Medulla oblongata (tissue), 1 donor: ENCODE results near the gene SPATA16.
"Not testable (repeated sequence)": the region's sequence is repeated elsewhere in the genome, so short reads cannot be mapped to it uniquely, and the experiment has no call there.

ENCODE experiments used
- DNase-seq: peaks from one replicate; pipeline ENCODE4 v3.0.0-alpha.2; 2015; ENCODE audit errors: extremely low spot score

SPATA16 gene, protein sequence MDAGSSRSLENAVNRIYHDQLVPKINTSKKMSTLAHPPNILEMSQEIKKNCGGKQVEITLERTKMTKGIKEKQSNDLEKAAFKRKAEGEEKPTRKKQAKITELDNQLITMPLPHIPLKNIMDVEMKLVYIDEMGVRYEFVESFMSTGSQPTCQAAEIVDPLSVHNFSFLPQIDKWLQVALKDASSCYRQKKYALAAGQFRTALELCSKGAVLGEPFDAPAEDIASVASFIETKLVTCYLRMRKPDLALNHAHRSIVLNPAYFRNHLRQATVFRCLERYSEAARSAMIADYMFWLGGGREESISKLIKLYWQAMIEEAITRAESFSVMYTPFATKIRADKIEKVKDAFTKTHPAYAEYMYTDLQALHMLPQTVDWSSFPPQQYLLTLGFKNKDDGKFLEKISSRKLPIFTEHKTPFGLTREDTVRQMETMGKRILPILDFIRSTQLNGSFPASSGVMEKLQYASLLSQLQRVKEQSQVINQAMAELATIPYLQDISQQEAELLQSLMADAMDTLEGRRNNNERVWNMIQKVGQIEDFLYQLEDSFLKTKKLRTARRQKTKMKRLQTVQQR

DNA sequence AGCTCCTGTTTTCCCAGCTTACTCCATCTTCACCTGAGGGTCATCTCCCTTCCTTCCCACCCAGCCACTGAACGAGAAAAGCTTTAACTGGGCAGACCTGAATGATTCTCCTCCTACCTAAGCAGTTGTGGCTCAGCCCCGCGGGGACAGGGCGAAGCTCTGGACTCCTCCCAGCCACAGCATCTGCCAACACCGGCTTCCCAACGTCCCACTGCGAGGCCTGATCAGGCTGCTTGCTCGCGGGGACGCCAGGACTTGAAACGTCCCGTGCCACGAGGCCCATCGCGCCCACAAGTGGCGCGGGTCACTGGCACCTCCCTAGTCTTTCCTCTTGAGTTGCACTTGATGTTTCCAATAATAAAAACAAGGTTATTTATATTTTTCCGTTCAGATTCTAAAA lies at the start of gene SPATA16:
Gene SPATA16 (minus strand): TSS at position 250 of the 400 bp plus-strand sequence. CDS start 23,504 bp downstream, outside the sequence.
- no peak for DNase-seq

DNA sequence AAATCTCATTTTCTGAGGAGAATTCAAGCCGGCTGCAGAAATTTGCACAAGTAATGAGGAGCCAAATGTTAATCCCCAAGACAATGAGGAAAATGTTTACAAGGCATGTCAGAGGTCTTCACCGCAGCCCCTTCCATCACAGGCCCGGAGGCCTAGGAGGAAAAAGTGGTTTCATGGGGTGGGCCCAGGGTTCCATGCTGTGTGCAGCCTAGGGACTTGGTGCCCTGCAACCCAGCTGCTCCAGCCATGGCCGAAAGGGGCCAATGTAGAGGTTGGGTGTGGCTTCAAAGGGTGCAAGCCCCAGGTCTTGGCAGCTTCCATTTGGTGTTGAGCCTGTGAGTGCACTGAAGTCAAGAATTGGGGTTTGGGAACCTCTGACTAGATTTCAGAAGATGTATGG lies 42.0 kb upstream of the SPATA16 start:
- DNase-seq: not testable (repeated sequence)

DNA sequence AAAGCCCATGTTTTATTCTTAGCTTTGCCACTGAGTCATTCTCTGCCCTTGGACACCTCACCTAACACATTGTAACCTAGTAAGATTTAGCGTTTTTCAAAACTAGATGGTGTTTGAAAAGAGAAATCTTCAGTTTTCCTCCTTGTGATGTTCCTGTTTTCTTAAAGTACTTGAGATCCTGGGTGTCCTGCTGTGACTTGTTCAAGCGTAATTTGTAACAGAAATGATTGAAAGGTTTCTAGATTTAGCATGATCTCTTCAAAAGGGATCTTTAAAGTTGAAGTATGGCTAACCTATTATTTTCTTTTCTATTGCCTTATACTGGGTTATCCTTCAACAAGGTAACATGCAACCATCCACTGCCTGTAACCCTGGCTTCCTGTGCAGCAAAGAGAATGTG lies 32.6 kb upstream of the SPATA16 start:
- DNase-seq: no peak

DNA sequence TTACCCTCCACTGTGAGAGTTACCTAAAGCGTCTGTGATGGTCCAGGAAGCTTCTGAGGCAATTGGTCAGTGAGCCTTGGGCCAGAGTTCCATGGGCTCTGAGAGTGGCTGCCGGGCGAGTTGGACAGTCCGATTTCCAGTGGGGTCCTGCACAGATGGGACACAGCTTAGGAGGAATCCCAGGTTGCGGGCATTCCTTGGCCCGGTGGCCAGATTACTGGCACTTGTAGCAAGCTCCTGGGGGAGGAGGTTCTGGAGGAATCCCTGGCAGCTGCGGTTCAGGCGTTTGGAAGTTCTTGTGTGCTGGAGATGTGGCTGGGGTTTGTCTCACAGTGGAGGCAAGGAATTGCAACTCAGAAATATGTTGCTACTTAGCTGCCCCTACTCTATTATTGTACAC lies 18.1 kb upstream of the SPATA16 start:
- DNase-seq: not testable (repeated sequence)

DNA sequence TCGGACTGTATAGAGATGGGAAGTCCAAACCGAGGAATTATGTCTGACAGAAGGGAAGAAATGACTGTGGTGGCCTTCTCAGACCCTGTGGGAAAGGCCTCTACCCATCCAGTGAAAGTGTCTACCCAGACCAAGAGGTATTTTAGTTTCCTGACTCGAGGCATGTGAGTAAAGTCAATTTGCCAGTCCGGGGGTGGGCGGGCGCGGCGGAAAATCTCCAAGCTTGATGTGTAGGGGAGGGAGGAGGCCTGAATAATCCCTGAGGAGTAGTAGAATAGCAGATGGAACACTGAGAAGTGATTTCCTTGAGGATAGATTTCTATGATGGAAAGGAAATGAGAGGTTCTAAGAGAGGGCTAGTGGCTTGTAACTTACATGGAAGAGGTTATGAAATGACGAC lies 15.5 kb upstream of the SPATA16 start:
- DNase-seq: not testable (repeated sequence)

DNA sequence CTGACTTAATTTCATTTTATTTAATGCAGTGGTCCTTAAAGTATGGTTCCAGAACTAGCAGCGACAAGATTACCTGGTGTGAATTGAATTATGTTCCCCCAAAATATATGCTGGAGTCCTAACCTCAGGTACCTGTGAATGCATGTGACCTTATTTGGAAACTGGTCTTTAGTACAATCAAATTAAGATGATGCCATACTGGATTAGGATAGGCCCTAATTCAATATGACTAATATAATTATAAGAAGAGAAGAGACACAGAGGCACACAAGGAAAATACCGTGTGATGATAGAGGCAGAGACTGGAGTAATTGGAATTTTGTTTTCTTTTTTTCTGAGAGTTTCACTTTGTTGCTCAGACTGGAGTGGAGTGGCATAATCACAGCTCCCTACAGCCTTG lies 12.6 kb upstream of the SPATA16 start:
- DNase-seq: no peak

DNA sequence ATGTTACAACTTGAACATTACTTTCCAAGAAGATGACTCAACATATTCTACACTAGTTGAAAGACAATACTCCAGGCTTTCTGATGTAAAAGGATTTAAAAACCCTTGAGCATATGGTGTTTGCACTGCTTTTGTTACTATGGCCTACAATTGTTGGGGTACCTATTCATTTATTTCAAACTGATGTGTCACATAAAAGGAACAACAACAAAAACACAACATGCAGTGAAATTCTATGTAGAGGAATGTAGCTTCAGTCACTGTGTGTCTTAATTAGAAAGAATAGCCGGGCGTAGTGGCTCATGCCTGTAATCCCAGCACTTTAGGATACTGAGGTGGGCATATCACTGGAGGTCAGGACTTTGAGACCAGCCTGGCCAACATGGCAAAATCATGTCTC lies 1.6 kb downstream of the SPATA16 start:
- no peak for DNase-seq

DNA sequence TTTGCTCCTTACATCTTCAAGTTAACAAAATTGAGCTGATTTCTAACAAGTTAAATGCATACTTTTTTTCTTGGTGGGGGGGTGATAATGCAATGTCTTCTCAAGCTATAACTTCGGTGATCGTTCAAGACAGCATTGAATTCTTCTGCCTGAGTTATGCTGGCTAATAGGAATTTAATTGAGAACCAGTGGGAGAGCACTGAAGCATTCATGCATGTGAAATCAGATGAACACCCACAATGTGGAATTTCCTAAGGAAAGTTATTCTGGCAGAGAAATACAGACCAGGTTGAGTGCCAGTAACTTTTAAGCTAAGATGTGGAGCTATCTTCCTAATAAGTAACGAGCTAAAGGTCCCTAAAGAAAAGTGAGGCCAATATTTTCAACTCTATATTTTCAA lies 3.0 kb downstream of the SPATA16 start:
- no peak for DNase-seq

DNA sequence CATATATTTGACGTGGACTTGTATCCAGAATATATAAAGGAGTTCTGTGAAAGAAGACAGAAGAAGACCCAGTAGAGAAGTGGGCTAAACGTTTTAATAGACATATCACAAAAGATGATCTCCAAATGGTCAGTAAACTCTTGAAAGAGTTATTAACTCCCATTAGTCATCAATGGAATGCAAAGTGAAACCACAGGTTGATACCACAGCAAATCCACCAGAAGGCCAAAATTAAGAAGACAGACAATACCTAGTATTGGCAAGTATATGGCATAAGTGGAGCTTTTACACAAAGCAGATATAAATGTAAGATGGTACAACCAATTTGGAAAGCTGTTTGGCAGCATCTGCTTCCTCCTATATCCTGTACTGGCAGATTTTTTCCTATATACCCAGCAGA lies 6.0 kb downstream of the SPATA16 start:
- DNase-seq: no peak

DNA sequence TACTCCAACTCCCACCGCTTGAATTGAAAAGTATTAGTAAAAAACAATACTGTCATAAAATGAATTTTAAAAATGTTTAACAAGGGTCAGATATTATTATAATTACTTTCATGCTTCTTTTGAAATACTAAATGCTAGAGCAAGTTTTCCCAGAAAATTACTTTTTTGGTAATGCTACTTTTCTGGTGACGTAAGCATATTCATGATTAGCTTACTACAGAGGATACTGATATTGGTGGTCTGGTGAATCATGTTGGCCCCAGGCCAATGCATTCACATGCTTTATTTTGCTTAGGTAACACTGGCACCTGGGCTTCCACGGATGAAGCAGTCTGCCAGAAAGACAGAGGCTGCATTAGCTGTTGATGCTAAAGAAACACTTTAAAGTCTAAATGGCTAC lies 12.4 kb downstream of the SPATA16 start:
- DNase-seq: no peak

DNA sequence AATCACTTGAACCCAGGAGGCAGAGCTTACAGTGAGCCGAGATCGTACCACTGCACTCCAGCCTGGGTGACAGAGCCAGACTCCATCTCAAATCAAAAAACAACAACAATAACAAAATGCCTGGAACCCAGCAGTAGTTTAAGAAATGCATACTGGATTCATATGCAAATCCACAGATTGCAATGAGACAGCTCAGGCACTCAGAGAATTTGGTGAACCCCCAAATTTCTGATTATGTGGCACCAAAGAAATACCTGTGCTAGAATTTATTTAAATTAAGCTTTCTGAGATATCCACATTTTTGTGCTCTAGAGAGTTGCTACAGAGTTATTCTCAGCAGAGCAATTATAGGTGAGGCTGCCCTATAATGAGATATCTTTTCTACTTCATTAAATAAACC lies 29.7 kb downstream of the SPATA16 start:
- DNase-seq: no peak

DNA sequence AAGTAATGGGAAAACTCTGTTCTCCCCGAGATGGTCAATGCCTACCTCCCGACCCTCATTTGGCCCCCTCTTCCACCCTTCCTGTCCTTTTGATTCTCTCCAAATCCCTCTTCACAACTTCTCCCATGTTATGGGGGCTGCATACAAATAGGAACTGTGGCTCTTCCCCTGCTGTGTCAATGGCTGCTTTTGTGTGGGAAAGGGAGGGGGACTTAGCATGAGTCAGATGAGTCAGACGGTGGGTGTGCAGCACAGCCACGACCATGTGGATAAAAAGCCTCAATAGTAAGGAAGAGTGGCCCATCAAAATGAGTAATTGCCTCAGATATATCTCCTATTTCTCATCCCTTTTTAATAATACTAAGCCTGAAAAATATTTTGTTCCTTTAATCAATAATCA lies 31.9 kb downstream of the SPATA16 start:
- DNase-seq: peak; percentile 42

DNA sequence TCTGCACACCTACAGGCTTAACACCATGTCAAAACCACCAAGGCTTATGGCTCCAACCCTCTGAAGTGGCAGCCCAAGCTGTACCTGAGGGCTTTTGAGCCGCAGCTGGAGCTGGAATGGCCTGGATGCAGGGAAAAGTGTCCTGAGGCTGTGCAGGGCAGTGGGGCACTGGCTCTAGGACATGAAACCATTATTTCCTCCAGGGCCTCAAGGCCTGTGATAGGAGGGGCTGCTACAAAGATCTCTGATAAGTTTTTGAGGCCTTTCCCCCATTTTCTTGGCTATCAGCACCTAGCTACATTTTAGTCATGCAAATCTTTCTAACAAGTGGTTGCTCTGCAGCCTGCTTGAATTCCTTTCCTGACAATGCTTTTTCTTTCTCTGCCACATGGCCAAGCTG lies 37.6 kb downstream of the SPATA16 start:
- DNase-seq: no peak

DNA sequence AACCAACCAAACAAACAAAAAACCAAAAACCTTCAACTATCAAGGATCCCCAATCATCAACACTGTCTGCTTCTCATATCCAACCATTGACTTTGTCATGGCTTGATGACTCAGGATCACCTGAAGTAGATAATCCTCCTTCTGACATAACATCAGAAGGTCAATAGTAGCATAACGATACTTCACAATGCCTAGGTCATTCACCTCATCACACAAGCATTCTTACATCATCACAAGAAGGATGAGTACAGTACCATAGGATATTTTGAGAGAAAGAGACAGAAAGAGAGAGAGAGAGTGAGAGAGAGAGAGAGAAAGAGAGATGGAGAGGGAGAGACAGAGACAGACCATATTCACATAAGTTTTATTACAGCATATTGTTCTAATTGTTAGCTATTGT lies 42.1 kb downstream of the SPATA16 start:
- DNase-seq: no peak

DNA sequence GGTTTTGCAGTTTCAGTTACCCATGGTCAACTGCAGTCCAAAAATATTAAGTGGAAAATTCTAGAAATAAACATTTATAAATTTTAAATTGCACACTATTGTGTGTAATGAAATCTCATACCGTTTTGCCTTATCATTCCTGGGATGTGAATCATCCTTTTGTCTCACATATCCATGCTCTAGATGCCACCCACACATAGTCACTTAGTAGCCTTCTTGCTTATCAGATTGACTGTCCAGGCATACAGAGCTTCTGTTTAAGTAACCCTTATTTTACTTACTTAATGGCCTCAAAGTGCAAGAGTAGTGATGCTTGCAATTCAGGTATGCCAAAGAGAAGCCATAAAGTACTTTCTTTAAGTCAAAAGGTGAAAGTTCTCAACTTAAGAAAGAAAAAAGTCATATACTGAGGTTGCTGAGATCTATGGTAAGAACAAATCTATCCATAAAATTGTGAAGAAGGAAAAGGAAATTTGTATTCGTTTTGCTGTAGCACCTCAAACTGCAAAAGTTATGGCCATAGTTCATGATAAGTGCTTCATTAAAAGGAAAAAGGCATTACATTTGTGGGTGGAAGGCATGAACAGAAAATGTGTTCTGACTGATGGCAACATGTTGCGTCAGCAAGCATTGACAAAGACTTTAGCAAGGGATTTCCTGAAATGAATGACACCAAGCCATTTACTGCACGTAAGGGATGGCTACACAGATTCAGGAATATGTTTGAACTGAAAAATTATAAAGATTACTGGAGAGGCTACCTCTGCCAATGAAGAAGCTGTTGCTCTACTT lies 43.8 kb downstream of the SPATA16 start:
- DNase-seq: no peak

DNA sequence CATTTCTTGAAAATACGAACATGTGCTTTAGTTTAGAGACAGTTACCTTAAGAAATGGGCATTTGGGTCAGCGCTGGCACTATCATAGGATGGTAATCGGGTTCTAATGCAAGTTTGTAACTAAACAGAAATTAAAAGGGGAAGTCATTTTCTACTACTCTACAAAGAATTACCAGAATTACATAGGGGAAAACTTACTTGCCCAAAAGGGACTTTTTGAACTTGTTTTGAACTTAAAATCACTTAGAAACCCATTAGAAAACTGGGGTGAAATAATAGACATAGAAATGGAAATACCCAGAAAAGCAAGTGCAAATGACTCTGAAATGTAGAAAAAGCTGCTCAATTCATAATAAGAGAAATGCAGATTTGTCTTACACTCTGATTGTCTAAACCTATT lies 44.9 kb downstream of the SPATA16 start:
- no peak for DNase-seq

DNA sequence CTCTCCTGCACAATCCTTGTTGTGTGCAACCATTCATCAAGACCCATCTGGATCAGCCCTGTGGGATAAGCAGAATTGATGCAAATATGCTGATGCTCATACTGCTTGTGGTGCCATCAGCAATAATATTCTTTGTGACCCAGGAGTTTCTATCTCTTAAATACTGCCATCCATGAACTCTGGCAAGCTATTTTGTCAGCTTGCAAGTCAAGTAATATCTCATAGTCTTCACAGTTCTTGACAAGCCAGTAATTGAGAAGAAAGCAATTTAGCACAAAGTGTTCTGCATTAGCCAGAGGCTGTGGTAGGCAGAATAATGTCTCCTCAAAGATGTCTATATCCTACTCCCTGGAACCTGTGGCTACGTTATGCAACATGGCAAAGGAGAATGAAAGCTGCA lies 49.0 kb downstream of the SPATA16 start:
- no peak for DNase-seq

DNA sequence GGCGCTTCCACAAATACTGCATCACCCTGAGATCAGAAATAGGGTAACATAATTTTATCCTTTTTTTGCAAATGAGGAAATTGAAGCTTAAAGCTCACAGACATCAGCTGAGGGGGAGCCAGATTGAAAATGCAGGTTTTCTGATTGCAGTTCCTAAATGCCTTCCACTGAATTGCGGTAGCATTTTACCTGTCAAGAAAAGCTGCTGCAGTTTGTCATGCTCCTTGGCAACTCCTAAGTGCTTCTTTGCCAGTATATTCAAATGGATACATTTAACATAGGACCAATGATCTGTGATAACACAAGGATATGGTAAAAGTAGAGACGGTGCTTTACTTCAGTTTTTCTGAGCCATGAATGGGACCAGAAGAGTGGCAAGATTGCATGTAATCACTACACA lies 50.5 kb downstream of the SPATA16 start:
- DNase-seq: no peak

DNA sequence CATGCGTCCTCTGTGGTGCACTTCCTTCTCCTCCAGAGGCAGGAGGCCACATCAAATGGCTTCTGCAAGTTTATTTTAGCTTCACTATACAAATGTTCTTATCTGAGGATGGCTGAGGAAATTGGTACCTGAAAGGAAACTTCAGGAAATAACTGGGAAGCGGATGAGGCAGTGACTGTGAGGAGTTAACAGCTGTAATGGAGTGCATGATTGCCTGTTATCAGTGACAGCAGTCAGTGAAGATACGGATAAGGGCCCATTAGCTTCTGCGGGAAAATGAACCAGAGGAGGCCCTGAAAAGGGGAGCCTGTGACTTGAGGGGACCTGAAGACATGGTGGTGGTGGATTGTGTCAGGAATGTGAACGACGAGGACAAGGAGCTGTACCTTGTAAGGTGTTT lies 51.8 kb downstream of the SPATA16 start:
- no peak for DNase-seq

DNA sequence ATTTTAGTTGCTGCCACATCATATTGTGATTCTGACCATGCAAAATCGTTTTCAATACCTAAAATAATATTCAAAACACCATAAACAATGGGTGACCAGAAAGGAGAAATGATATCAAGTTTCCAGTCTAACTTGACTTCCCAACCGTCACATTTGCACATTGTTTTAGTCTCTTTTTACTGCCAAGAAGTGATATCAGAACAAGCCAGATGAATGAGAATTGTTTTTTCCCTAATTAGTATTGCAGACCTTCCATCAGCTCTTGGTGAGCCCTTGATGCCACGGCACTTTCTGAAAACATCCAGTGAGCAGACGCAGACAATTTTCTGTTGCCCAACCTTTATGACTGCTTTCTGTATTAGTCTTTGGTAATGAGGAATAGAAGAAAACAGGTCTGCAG lies 62.5 kb downstream of the SPATA16 start:
- DNase-seq: peak; percentile 65

DNA sequence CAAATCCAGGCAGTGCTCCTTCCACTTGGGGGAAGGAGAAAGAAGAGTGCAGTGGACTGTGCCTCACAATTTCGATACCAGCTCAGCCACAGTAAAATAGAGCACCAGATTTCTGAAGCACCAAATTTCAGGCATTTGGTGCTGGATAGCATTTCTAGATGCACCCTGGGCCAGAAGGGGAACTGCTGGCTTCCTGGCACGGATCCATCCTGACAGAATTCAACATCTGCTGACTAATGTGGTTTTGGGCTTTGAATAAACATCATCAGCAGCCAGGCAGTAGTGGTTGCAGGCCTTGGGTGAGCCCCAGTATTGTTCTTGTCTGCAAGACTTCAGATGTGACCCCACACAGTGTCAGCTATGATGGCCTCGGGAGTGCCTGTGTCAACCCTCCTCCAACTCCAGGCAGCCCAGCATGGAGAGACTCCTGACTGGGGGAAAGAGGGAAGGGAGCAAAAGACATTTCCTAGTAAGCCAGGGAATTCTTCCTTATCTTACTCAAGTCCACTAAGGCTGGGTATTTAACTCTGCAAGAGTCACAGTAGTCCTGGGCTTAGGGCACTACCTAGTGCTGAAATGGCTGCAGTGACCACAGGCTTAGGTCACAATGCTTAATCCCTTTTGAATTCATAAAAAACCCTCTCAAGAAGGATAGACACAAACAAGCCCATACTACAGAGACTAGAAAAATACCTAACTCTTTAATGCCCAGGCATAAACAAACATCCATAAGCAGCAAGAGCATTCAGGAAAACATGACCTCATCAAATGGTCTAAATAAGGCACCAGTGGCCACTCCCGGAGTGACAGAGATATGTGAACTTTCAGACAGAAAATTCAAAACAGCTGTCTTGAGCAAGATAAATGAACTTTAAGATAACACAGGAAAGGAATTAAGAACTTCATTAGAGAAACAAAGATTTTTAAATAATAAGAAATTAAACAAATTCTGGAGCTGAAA lies 74.7 kb downstream of the SPATA16 start:
- no peak for DNase-seq

DNA sequence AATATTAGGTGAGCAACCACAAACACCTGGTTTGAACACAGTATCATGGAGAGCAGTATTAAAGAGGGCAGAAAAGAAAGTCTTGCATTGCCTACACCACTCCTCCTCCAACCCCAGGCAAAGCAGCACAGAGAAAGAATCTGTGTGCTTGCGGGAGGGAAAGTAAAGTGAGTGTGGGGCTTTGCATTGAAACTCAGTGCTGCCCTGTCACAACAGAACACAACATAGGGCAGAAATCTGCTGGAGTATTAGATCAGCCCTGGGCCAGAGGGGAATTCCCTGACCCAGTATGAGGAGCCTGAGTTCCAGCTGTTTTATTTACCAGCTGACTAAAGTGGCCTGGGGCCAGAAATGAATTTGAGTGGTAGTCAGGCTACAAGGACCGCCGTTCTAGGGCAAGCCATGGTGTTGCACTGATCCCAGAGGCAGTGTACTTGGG lies 75.5 kb downstream of the SPATA16 start:
- no peak for DNase-seq
